K562 (cell line): ENCODE measurements around the gene RAD54L. TPM values are rescaled to one million over a fixed set of nuclear protein-coding genes. Genes with fewer than 3 reads are reported as not detected.

Experiments
- HDAC2 ChIP-seq: fragments of 450-650 bp; IDR thresholded peaks from 2 replicates; pipeline ENCODE4 v1.6.1; 2016; ENCODE audit warnings: mild to moderate bottlenecking
- MED1 ChIP-seq: sonication (generic); formaldehyde crosslinking; IDR thresholded peaks from 2 replicates; pipeline ENCODE4 v1.8.1; 2023; ENCODE audit warnings: missing genetic modification reagents, borderline replicate concordance
- RUNX1 ChIP-seq: sonication (generic); IDR thresholded peaks from 2 replicates; pipeline ENCODE4 v1.6.1; 2016; ENCODE audit warnings: antibody characterized with exemption, low read depth
- TEAD2 ChIP-seq: fragments of 450-650 bp; IDR thresholded peaks from 2 replicates; pipeline ENCODE4 v1.6.1; 2016; ENCODE audit warnings: missing genetic modification characterization, control low read depth, missing compliant biosample characterization
- ZC3H4 ChIP-seq: sonication (generic); formaldehyde crosslinking; IDR thresholded peaks from 2 replicates; pipeline ENCODE4 v1.9.0; 2021; ENCODE audit warnings: missing genetic modification reagents, borderline replicate concordance
- ZNF175 ChIP-seq: fragments of 200-800 bp; sonication (Bioruptor generic); IDR thresholded peaks from 2 replicates; pipeline ENCODE4 v1.6.1; 2016; ENCODE audit warnings: low read depth, mild to moderate bottlenecking, missing genetic modification characterization, missing compliant biosample characterization
- polyA plus RNA-seq, 8 experiments: library from polyadenylated mRNA; depleted of rRNA in 4 of 8; stranded (reverse) in 5 of 8; unstranded in 3 of 8; fragments of >200 nt; fragmentation: Nextera tagmentation in 2 of 8; fragmentation: Illumina TruSeq in 1 of 8; extraction: Ambion mirVana in 2 of 8; extraction: Trizol in 1 of 8; gene quantifications; 2 replicates each; pipeline versions ENCODE4 v1.2.1 to v1.2.3, GENCODE V29; 2011 to 2014; ENCODE audit warnings: inconsistent platforms in 1 of 8, missing spikeins in 1 of 8
- total RNA-seq, 7 experiments: library from RNA; depleted of rRNA in 6 of 7; stranded (reverse); fragments of >200 nt in 6 of 7; fragmentation: Illumina TruSeq in 2 of 7; extraction: Trizol in 2 of 7; gene quantifications; 2 replicates each; pipeline versions ENCODE4 v1.2.1 to v1.2.3, GENCODE V29; 2011 to 2021; ENCODE audit warnings: low replicate concordance in 1 of 7
- TF ChIP-seq, protein P1 (sequence below), 2 experiments: fragments of 450-650 bp; formaldehyde crosslinking in 1 of 2; IDR thresholded peaks; 2 replicates each; pipeline versions ENCODE4 v1.4.0 to v1.6.1; 2014 to 2020; ENCODE audit warnings: mild to moderate bottlenecking in 2 of 2, borderline replicate concordance in 1 of 2, low read depth in 1 of 2
- TF ChIP-seq, protein P2 (sequence below): fragments of 450-650 bp; IDR thresholded peaks from 2 replicates; pipeline ENCODE4 v1.7.0; 2016; ENCODE audit warnings: borderline replicate concordance

Gene RAD54L
- total and polyA plus RNA-seq, 9 of the 15 experiments (the other 6 are each of a cell fraction or from before 2014, with no cell fraction given), result 17.9 to 92.3 (median 37.5) TPM

DNA sequence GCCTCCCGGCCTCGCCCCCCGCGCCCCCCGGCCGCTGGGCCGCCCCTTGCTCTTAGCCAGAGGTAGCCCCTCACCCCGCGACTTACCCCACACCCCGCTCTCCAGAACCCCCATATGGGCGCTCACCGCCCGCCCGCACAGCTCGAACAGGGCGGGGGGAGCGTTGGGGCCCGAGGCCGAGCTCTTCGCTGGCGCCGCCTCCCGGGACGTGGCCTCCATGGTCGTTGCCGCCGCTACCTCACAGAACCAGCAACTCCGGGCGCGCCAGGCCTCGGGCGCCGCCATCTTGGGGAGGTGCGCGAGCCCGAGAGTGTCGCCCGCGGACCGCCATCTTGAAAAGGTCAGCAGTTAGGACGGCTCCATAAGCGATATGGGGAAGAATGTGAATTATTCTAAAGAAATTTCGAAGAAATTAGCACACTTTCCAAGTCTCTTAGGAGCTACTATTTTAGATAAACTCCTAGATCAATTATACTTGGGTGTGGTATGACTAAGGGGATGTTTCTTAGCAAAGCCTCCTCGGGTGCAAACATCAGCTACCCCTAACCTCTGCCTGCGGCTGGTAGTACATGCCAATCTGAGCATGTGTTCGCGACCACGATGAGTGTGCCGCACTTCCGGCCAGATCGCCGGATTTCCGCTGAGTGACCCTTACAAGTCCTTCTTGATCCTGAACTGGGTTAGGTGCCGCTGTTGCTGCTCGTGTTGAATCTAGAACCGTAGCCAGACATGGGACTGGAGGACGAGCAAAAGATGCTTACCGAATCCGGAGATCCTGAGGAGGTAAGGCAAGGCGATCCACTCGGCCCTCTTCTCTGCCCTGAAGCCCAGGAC is 55.7 kb downstream of the RAD54L start, which contains the start of the genes LRRC41 and UQCRH (continued):
- TF ChIP-seq, protein P1, sequence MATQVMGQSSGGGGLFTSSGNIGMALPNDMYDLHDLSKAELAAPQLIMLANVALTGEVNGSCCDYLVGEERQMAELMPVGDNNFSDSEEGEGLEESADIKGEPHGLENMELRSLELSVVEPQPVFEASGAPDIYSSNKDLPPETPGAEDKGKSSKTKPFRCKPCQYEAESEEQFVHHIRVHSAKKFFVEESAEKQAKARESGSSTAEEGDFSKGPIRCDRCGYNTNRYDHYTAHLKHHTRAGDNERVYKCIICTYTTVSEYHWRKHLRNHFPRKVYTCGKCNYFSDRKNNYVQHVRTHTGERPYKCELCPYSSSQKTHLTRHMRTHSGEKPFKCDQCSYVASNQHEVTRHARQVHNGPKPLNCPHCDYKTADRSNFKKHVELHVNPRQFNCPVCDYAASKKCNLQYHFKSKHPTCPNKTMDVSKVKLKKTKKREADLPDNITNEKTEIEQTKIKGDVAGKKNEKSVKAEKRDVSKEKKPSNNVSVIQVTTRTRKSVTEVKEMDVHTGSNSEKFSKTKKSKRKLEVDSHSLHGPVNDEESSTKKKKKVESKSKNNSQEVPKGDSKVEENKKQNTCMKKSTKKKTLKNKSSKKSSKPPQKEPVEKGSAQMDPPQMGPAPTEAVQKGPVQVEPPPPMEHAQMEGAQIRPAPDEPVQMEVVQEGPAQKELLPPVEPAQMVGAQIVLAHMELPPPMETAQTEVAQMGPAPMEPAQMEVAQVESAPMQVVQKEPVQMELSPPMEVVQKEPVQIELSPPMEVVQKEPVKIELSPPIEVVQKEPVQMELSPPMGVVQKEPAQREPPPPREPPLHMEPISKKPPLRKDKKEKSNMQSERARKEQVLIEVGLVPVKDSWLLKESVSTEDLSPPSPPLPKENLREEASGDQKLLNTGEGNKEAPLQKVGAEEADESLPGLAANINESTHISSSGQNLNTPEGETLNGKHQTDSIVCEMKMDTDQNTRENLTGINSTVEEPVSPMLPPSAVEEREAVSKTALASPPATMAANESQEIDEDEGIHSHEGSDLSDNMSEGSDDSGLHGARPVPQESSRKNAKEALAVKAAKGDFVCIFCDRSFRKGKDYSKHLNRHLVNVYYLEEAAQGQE (IDR thresholded peaks at IDR 0.05; ENCODE audit: borderline replicate concordance), result no peak
- TF ChIP-seq, protein P1 (CRISPR knock-in tag; IDR thresholded peaks at IDR 0.05; ENCODE audit: low read depth), result 0 out of 2 replicates have a peak, but pooled peaks have one; percentile 39
- TF ChIP-seq, protein P2, sequence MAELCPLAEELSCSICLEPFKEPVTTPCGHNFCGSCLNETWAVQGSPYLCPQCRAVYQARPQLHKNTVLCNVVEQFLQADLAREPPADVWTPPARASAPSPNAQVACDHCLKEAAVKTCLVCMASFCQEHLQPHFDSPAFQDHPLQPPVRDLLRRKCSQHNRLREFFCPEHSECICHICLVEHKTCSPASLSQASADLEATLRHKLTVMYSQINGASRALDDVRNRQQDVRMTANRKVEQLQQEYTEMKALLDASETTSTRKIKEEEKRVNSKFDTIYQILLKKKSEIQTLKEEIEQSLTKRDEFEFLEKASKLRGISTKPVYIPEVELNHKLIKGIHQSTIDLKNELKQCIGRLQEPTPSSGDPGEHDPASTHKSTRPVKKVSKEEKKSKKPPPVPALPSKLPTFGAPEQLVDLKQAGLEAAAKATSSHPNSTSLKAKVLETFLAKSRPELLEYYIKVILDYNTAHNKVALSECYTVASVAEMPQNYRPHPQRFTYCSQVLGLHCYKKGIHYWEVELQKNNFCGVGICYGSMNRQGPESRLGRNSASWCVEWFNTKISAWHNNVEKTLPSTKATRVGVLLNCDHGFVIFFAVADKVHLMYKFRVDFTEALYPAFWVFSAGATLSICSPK, result no peak
- TF ChIP-seq TEAD2 (tag), result no peak
- TF ChIP-seq ZC3H4 (CRISPR knock-in tag), result no peak
- TF ChIP-seq HDAC2, result peak; percentile 70; the same call in 1 of the 2 replicates
- TF ChIP-seq ZNF175 (CRISPR knock-in tag), result peak; percentile 95
- no peak; the same call in 1 of the 2 replicates for TF ChIP-seq RUNX1
- no peak for TF ChIP-seq MED1 (CRISPR knock-in tag)
